Cardiac muscle cell (in vitro differentiated cells and primary cell): ENCODE data around the gene FRMPD2. TPM values are rescaled to one million over a fixed set of nuclear protein-coding genes. Genes with fewer than 3 reads are reported as not detected.
"Not testable (repeated sequence)": the region's sequence is repeated elsewhere in the genome, so short reads cannot be mapped to it uniquely, and the experiment has no call there.

Experiments used
- DNase-seq, 2 donors: peaks; one replicate each; pipeline versions ENCODE4 v3.0.0 to v3.0.0-alpha.2; 2010 to 2017; ENCODE audit warnings: low read depth in 1 of 2, low spot score in 1 of 2
- H3K27ac ChIP-seq: fragments of 200-600 bp; sonication (generic); 2 replicates; pipeline ENCODE4 v1.5.1; 2016
- H3K27me3 ChIP-seq: fragments of 200-600 bp; sonication (generic); 2 replicates; pipeline ENCODE4 v1.6.0; 2016; ENCODE audit warnings: control low read depth
- H3K36me3 ChIP-seq: fragments of 200-600 bp; sonication (generic); 2 replicates; pipeline ENCODE4 v1.5.1; 2016; ENCODE audit warnings: control low read depth
- H3K4me1 ChIP-seq: fragments of 200-600 bp; sonication (generic); 2 replicates; pipeline ENCODE4 v1.8.1; 2017; ENCODE audit warnings: low read depth, mild to moderate bottlenecking, mixed run types
- H3K4me3 ChIP-seq: fragments of 200-600 bp; sonication (generic); 2 replicates; pipeline ENCODE4 v1.5.1; 2016; ENCODE audit warnings: mild to moderate bottlenecking
- H3K9me3 ChIP-seq: fragments of 200-600 bp; sonication (generic); 2 replicates; pipeline ENCODE4 v1.5.1; 2017; ENCODE audit warnings: low read depth, mild to moderate bottlenecking, control low read depth
- CTCF ChIP-seq: IDR thresholded peaks from 2 replicates; pipeline ENCODE4 v1.5.1; 2012; ENCODE audit warnings: low read depth, mild to moderate bottlenecking, low read length
- polyA plus RNA-seq: library from polyadenylated mRNA; unstranded; fragments of >200 nt; fragmentation: Nextera tagmentation; extraction: Ambion mirVana; gene quantifications from 2 replicates; pipeline ENCODE4 v1.2.1, GENCODE V29; 2016
- total RNA-seq: library from RNA; depleted of rRNA; stranded (reverse); fragments of >200 nt; gene quantifications from 2 replicates; pipeline ENCODE4 v1.2.3, GENCODE V29; 2016

FRMPD2 gene
- total and polyA plus RNA-seq, 2 experiments from 2014 or later = 2.3 to 3.0 TPM

GRCh38 chr10:48231178-48231577 is 43.3 kb downstream of the FRMPD2 start:
- no peak overlapping the region for H3K27ac ChIP-seq
- H3K4me3 ChIP-seq = no peak overlapping the region
- no peaks in the 10 kb centered on the region for H3K9me3 ChIP-seq
- H3K36me3 ChIP-seq = no peaks in the 10 kb centered on the region
- DNase-seq = no peak
- peaks cover 4% of the 10 kb centered on the region for H3K4me1 ChIP-seq
- no peak for TF ChIP-seq CTCF
- no peaks in the 10 kb centered on the region for H3K27me3 ChIP-seq

GRCh38 chr10:48227213-48227612 is 47.3 kb downstream of the FRMPD2 start:
- DNase-seq = no peak
- no peak for TF ChIP-seq CTCF
- Histone ChIP-seq H3K4me1 (peaks cover 4% of the 10 kb centered on the region), H3K9me3 (no peaks in the 10 kb centered on the region), H3K27me3 (no peaks in the 10 kb centered on the region), H3K27ac (no peak overlapping the region), H3K4me3 (no peak overlapping the region), H3K36me3 (no peaks in the 10 kb centered on the region)

GRCh38 chr10:48224979-48225560 is 49.4 kb downstream of the FRMPD2 start:
- H3K9me3 ChIP-seq = no peaks in the 10 kb centered on the region
- no peak overlapping the region for H3K4me3 ChIP-seq
- peaks cover under 1% of the 10 kb centered on the region for H3K4me1 ChIP-seq
- no peaks in the 10 kb centered on the region for H3K27me3 ChIP-seq
- peak in 1 of 2 donors; percentile 50 for DNase-seq
- no peak for TF ChIP-seq CTCF
- no peaks in the 10 kb centered on the region for H3K36me3 ChIP-seq
- no peak overlapping the region for H3K27ac ChIP-seq

- no peak overlapping the region for H3K27ac ChIP-seq
- no peak overlapping the region for H3K4me3 ChIP-seq
- no peaks in the 10 kb centered on the region for H3K4me1 ChIP-seq
- TF ChIP-seq CTCF = no peak
- no peaks in the 10 kb centered on the region for H3K9me3 ChIP-seq
- H3K27me3 ChIP-seq = no peaks in the 10 kb centered on the region
- no peaks in the 10 kb centered on the region for H3K36me3 ChIP-seq
- no peak for DNase-seq
These were observed 50.2 kb downstream of the FRMPD2 start for GRCh38 chr10:48224296-48224695.

GRCh38 chr10:48221814-48222213 is 52.7 kb downstream of the FRMPD2 start:
- TF ChIP-seq CTCF = no peak
- no peaks in the 10 kb centered on the region for H3K9me3 ChIP-seq
- H3K4me1 ChIP-seq = no peaks in the 10 kb centered on the region
- H3K4me3 ChIP-seq = no peak overlapping the region
- DNase-seq = no peak
- H3K36me3 ChIP-seq = no peaks in the 10 kb centered on the region
- no peak overlapping the region for H3K27ac ChIP-seq
- no peaks in the 10 kb centered on the region for H3K27me3 ChIP-seq

DNA sequence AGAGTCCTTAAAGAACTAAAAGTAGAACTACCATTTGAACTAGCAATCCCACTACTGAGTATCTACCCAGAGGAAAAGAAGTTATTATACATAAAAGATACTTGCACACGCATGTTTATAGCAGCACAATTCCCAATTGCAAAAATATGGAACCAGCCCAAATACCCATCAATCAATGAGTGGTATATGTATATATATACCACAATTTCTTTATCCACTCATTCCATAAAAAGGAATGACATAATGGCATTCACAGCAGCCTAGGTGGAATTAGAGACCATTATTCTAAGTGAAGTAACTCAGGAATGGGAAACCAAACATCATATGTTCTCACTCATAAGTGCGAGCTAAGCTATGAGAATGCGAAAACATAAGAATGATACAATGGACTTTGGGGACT is 53.5 kb downstream of the FRMPD2 start:
- not testable (repeated sequence) for H3K4me3 ChIP-seq, H3K4me1 ChIP-seq, H3K36me3 ChIP-seq, H3K27me3 ChIP-seq, H3K27ac ChIP-seq, H3K9me3 ChIP-seq, DNase-seq
